Adrenal gland (tissue), 5 donors: ENCODE results near the gene MINK1.

ENCODE experiments used
- POLR2A ChIP-seq, 2 donors: fragments of 450-650 bp; IDR thresholded peaks; one replicate each; pipeline ENCODE4 v1.6.1; 2017; ENCODE audit warnings: antibody characterized with exemption in 2 of 2, mild to moderate bottlenecking in 2 of 2, moderate library complexity in 1 of 2
- TF ChIP-seq, protein P1 (sequence below), 6 experiments: fragments of 450-650 bp in 4 of 6; fragments of 200-600 bp in 2 of 6; sonication (generic) in 1 of 6; IDR thresholded peaks; 1 replicate in 5 of 6; 2 replicates in 1 of 6; pipeline versions ENCODE4 v1.5.1 to v1.8.0; 2016 to 2021; ENCODE audit warnings: antibody characterized with exemption in 6 of 6, mild to moderate bottlenecking in 2 of 6, moderate library complexity in 1 of 6
- donor health status: DM: no; HTN: no; CAD: no.

- TF ChIP-seq, protein P1, sequence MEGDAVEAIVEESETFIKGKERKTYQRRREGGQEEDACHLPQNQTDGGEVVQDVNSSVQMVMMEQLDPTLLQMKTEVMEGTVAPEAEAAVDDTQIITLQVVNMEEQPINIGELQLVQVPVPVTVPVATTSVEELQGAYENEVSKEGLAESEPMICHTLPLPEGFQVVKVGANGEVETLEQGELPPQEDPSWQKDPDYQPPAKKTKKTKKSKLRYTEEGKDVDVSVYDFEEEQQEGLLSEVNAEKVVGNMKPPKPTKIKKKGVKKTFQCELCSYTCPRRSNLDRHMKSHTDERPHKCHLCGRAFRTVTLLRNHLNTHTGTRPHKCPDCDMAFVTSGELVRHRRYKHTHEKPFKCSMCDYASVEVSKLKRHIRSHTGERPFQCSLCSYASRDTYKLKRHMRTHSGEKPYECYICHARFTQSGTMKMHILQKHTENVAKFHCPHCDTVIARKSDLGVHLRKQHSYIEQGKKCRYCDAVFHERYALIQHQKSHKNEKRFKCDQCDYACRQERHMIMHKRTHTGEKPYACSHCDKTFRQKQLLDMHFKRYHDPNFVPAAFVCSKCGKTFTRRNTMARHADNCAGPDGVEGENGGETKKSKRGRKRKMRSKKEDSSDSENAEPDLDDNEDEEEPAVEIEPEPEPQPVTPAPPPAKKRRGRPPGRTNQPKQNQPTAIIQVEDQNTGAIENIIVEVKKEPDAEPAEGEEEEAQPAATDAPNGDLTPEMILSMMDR (IDR thresholded peaks at IDR 0.05) = no peak
- no peak for TF ChIP-seq POLR2A (IDR thresholded peaks at IDR 0.05)
Measured at GRCh38 chr17:4806456-4806776, 26.7 kb upstream of the MINK1 start.
